ENCODE data around the gene PSMD13.

GRCh38 chr11:235609-235996 is 1.2 kb upstream of the PSMD13 start:
- TF ChIP-seq REST (IDR thresholded peaks at IDR 0.05; ENCODE audit: insufficient read depth in 1 of 2, low read depth in 2 of 2, low read length in 2 of 2) (no peak), TAF1 (IDR thresholded peaks at IDR 0.05; ENCODE audit: borderline replicate concordance, insufficient read depth, low read length) (no peak), SIN3A (IDR thresholded peaks at IDR 0.05; ENCODE audit: borderline replicate concordance, insufficient read depth, low read length) (no peak), POLR2AphosphoS5 (IDR thresholded peaks at IDR 0.05; ENCODE audit: low read depth, low read length) (no peak), FOXP2 (optimal IDR thresholded peaks at IDR 0.05; ENCODE audit: borderline replicate concordance, extremely low read depth, extremely low read length, insufficient read depth) (no peak)
